Measurements from ENCODE around the gene HBA2.
A peak's percentile ranks its signal among the peaks of the same experiment; 100 is the strongest.
"Not testable (repeated sequence)": the region's sequence is repeated elsewhere in the genome, so short reads cannot be mapped to it uniquely, and the experiment has no call there.

The HBA2 gene

DNA sequence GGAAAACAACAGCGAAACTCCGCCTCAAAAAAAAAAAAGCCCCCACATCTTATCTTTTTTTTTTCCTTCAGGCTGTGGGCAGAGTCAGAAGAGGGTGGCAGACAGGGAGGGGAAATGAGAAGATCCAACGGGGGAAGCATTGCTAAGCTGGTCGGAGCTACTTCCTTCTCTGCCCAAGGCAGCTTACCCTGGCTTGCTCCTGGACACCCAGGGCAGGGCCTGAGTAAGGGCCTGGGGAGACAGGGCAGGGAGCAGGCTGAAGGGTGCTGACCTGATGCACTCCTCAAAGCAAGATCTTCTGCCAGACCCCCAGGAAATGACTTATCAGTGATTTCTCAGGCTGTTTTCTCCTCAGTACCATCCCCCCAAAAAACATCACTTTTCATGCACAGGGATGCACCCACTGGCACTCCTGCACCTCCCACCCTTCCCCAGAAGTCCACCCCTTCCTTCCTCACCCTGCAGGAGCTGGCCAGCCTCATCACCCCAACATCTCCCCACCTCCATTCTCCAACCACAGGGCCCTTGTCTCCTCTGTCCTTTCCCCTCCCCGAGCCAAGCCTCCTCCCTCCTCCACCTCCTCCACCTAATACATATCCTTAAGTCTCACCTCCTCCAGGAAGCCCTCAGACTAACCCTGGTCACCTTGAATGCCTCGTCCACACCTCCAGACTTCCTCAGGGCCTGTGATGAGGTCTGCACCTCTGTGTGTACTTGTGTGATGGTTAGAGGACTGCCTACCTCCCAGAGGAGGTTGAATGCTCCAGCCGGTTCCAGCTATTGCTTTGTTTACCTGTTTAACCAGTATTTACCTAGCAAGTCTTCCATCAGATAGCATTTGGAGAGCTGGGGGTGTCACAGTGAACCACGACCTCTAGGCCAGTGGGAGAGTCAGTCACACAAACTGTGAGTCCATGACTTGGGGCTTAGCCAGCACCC is 2.6 kb downstream of the HBA2 start:
- DNase-seq (ENCODE audit: low read depth in 3 of 3): no peak

GRCh38 chr16:176006-176405 is 3.3 kb downstream of the HBA2 start:
- not testable (repeated sequence) for DNase-seq (ENCODE audit: low read depth in 3 of 3)

DNA sequence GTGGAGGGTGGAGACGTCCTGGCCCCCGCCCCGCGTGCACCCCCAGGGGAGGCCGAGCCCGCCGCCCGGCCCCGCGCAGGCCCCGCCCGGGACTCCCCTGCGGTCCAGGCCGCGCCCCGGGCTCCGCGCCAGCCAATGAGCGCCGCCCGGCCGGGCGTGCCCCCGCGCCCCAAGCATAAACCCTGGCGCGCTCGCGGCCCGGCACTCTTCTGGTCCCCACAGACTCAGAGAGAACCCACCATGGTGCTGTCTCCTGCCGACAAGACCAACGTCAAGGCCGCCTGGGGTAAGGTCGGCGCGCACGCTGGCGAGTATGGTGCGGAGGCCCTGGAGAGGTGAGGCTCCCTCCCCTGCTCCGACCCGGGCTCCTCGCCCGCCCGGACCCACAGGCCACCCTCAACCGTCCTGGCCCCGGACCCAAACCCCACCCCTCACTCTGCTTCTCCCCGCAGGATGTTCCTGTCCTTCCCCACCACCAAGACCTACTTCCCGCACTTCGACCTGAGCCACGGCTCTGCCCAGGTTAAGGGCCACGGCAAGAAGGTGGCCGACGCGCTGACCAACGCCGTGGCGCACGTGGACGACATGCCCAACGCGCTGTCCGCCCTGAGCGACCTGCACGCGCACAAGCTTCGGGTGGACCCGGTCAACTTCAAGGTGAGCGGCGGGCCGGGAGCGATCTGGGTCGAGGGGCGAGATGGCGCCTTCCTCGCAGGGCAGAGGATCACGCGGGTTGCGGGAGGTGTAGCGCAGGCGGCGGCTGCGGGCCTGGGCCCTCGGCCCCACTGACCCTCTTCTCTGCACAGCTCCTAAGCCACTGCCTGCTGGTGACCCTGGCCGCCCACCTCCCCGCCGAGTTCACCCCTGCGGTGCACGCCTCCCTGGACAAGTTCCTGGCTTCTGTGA is 4.1 kb downstream of the HBA2 start, which contains the start of gene HBA1:
HBA1 (plus strand) TSS at position 204 of the 906 bp plus-strand sequence; CDS start at position 241, 37 bp downstream.
- DNase-seq (ENCODE audit: low read depth in 3 of 3): not testable (repeated sequence)

- no peak for DNase-seq (ENCODE audit: low read depth in 3 of 3)
Measured at GRCh38 chr16:177394-177822, 4.7 kb downstream of the HBA2 start.

DNA sequence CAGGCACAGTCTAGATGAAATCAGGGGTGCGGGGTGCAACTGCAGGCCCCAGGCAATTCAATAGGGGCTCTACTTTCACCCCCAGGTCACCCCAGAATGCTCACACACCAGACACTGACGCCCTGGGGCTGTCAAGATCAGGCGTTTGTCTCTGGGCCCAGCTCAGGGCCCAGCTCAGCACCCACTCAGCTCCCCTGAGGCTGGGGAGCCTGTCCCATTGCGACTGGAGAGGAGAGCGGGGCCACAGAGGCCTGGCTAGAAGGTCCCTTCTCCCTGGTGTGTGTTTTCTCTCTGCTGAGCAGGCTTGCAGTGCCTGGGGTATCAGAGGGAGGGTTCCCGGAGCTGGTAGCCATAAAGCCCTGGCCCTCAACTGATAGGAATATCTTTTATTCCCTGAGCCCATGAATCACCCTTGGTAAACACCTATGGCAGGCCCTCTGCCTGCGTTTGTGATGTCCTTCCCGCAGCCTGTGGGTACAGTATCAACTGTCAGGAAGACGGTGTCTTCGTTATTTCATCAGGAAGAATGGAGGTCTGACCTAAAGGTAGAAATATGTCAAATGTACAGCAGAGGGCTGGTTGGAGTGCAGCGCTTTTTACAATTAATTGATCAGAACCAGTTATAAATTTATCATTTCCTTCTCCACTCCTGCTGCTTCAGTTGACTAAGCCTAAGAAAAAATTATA is 5.4 kb downstream of the HBA2 start:
- no peak for DNase-seq (ENCODE audit: low read depth in 3 of 3)

- DNase-seq (ENCODE audit: low read depth in 3 of 3): no peak
Measured at GRCh38 chr16:178668-179015, 6.0 kb downstream of the HBA2 start.

- no peak for DNase-seq (ENCODE audit: low read depth in 3 of 3)
Measured at GRCh38 chr16:179211-180092, 6.8 kb downstream of the HBA2 start.

- peak in 1 of 3 experiments; percentile 38 for DNase-seq (ENCODE audit: low read depth in 3 of 3)
Measured at GRCh38 chr16:180101-180675, 7.5 kb downstream of the HBA2 start, which contains the start of gene HBQ1. TSS of gene HBQ1 (plus strand) at chr16:180459. CDS start at chr16:180487, 28 bp downstream.

DNA sequence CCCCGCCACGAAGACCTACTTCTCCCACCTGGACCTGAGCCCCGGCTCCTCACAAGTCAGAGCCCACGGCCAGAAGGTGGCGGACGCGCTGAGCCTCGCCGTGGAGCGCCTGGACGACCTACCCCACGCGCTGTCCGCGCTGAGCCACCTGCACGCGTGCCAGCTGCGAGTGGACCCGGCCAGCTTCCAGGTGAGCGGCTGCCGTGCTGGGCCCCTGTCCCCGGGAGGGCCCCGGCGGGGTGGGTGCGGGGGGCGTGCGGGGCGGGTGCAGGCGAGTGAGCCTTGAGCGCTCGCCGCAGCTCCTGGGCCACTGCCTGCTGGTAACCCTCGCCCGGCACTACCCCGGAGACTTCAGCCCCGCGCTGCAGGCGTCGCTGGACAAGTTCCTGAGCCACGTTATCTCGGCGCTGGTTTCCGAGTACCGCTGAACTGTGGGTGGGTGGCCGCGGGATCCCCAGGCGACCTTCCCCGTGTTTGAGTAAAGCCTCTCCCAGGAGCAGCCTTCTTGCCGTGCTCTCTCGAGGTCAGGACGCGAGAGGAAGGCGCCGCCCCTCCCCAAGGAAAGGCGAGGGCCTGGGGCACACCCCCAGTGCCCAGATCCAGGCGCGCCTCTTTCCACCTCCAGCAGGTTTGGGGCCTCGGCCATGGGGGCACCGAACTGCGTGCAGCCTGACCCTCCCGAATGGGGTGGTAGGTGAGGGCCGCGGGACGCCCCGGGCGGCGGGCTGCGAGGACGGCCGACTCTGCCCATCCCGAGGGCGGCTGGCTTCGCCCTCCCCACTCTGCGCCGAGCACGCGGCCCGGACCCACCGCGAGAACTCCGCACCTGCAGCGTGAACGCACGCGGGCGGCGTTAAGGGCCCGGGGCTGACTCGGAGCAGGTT is 8.2 kb downstream of the HBA2 start:
- peak; percentile 68 to 85 (median 76) for DNase-seq (ENCODE audit: low read depth in 3 of 3)

- DNase-seq (ENCODE audit: low read depth in 3 of 3): no peak
Measured at GRCh38 chr16:181565-182021, 8.9 kb downstream of the HBA2 start.

GRCh38 chr16:183005-183404 is 10.3 kb downstream of the HBA2 start:
- DNase-seq (ENCODE audit: low read depth in 3 of 3): no peak

- no peak for DNase-seq (ENCODE audit: low read depth in 3 of 3)
Measured at GRCh38 chr16:185213-185612, 12.5 kb downstream of the HBA2 start.

GRCh38 chr16:185691-186090 is 13.0 kb downstream of the HBA2 start:
- no peak for DNase-seq (ENCODE audit: low read depth in 3 of 3)

DNA sequence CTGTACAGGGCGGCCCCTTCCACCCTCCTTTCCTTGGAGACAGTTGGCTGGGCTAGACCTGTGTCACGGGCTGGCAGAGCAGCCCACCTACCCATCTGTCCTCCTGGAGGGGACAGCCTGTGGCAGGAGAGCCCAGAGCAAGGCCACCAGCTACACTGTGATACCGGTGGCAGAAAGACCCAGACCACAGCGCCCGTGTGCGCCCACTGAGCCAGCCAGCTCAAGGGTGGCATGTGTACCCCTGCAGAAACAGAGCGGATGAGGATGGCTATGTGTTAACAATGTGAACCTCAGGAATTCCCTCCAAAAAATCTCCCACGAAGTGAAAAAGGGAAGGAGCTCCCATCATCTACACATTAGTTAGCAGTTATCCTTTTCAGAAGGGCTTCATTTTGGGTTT is 14.7 kb downstream of the HBA2 start:
- no peak for DNase-seq (ENCODE audit: low read depth in 3 of 3)

- DNase-seq (ENCODE audit: low read depth in 3 of 3): no peak
Measured at GRCh38 chr16:188674-189073, 16.0 kb downstream of the HBA2 start.

DNA sequence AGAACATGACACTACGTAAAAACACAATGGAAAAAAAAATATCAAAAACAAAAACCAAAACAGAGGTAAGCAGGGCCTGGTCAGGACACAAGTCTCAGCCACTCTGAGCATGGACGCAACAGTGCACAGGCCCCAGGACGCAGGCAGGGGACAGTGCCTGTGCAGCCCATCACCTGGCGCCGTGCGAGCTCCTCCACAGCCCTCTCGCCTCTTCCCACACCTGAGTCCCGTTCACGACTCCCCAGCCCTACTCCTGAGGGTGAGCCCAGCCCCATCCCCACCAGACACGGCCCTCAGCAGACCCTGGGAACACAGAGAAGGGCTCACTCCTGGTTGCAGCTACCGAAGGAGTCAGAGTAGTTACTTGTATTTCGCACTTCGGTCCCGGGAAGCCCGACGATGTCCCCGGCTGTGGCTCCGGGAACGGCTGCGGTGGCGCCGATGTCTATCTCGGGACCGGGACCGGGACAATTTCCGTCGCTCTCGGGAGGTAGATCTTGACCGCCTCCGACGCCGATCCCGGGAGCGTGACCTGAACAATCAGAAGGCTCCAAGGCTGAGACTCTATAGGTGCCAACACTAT is 17.0 kb downstream of the HBA2 start:
- no peak for DNase-seq (ENCODE audit: low read depth in 3 of 3)

DNA sequence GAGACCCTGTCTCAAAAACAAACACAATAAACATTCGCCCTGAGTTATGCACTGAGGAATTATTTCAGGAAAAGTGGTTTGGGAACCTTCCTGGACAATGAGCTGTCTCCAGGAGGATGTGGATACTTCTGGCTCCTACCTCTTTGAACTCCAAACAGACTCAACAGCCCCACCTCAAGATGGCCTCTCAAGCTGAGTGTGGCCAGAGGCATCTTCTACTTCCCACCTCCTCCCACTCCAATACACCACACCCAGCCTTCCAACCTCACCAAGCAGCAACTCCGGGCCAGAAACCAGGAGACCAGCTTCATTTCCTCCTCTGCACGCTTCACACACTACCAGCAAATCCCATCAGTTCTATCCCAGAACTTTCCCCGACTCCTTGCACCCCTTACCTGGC is 19.2 kb downstream of the HBA2 start:
- no peak for DNase-seq (ENCODE audit: low read depth in 3 of 3)

DNA sequence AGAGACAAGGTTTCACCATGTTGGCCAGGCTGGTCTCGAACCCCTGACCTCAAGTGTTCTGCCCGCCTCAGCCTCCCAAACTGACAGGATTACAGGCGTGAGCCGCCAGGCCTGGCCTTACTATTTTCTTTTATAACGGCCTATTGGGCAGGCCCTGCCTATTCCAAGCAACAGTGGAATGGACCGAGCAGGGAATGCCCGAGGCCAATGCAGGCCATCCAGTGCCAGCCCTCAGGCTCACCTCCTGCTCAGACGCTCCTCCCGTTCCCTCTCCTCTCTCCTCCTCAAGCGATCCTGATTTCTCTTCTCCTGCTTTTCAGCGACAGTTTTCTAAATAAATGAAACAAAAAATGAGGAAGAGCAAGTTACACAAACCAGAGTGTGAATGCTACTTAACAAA is 20.0 kb downstream of the HBA2 start:
- DNase-seq (ENCODE audit: low read depth in 3 of 3): no peak

DNA sequence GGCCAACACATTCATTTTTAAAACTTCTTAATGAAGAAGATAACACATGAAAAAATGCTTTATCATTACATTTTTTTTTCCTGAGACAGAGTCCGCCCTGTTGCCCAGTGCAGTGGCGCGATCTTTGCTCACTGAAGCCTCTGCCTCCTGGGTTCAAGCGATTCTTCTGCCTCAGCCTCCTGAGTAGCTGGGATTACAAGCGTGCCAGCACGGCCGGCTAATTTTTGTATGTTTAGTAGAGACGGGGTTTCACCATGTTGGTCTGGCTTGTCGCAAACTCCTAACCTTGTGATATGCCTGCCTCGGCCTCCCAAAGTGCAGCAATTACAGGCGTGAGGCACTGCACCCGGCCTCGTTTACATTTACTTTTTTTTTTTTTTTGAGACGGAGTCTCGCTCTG is 20.8 kb downstream of the HBA2 start:
- no peak for DNase-seq (ENCODE audit: low read depth in 3 of 3)

All from stimulated activated CD4-positive, alpha-beta T cell treated with anti-CD3 and anti-CD28 coated beads, TNF-alpha, amount 100 ng/mL, for 24 hours (primary cell).